ENCODE measurements around the gene CAPN11. TPM values are rescaled to one million over a fixed set of nuclear protein-coding genes. Genes with fewer than 3 reads are reported as not detected.
"Not testable (repeated sequence)": the region's sequence is repeated elsewhere in the genome, so short reads cannot be mapped to it uniquely, and the experiment has no call there.

Gene CAPN11
- total RNA-seq, 1 donor from 2014 or later = 2.3 TPM

DNA sequence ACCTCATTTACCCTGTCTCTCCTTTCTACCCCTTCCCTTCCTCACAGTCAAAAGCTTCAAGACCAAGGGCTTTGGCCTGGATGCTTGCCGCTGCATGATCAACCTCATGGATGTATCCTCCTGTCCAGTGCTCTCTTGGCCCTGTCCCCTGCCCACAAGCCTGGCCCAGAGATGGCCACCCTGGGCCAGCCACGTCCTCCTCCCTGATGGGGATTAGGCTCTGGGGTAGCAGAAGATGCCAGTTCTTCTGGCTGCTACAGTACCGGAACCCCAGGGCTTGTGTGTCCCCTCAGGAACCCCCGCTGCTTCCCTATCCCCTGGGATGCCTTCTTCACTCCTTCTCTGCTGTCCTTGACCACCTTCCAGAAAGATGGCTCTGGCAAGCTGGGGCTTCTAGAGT, 22.3 kb downstream of the CAPN11 start:
- Mint-ChIP-seq H3K27ac (ENCODE audit: unreplicated experiment) (no peak overlapping the region), H3K4me1 (ENCODE audit: unreplicated experiment) (peaks cover 60% of the 10 kb centered on the region), H3K36me3 (ENCODE audit: low read depth, unreplicated experiment) (no peaks in the 10 kb centered on the region), H3K27me3 (ENCODE audit: unreplicated experiment) (peaks cover 5% of the 10 kb centered on the region), H3K4me3 (ENCODE audit: unreplicated experiment) (no peak overlapping the region), H3K9me3 (ENCODE audit: unreplicated experiment) (no peaks in the 10 kb centered on the region)
- TF ChIP-seq, protein P1, sequence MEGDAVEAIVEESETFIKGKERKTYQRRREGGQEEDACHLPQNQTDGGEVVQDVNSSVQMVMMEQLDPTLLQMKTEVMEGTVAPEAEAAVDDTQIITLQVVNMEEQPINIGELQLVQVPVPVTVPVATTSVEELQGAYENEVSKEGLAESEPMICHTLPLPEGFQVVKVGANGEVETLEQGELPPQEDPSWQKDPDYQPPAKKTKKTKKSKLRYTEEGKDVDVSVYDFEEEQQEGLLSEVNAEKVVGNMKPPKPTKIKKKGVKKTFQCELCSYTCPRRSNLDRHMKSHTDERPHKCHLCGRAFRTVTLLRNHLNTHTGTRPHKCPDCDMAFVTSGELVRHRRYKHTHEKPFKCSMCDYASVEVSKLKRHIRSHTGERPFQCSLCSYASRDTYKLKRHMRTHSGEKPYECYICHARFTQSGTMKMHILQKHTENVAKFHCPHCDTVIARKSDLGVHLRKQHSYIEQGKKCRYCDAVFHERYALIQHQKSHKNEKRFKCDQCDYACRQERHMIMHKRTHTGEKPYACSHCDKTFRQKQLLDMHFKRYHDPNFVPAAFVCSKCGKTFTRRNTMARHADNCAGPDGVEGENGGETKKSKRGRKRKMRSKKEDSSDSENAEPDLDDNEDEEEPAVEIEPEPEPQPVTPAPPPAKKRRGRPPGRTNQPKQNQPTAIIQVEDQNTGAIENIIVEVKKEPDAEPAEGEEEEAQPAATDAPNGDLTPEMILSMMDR (IDR thresholded peaks at IDR 0.05; ENCODE audit: unreplicated experiment) = no peak
- no peak for DNase-seq (ENCODE audit: low spot score)

DNA sequence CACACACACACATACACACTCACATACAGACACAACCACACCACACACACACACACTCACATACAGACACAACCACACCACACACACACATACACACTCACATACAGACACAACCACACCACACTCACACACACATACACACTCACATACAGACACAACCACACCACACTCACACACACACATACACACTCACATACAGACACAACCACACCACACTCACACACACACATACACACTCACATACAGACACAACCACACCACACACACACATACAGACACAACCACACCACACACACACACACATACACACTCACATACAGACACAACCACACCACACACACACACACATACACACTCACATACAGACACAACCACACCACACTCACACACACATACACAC, 23.2 kb downstream of the CAPN11 start:
- Mint-ChIP-seq H3K4me1 (ENCODE audit: unreplicated experiment) (peaks cover 60% of the 10 kb centered on the region), H3K27me3 (ENCODE audit: unreplicated experiment) (peaks cover 10% of the 10 kb centered on the region)
- not testable (repeated sequence) for H3K36me3 Mint-ChIP-seq (ENCODE audit: low read depth, unreplicated experiment); DNase-seq (ENCODE audit: low spot score); H3K4me3 Mint-ChIP-seq (ENCODE audit: unreplicated experiment); H3K27ac Mint-ChIP-seq (ENCODE audit: unreplicated experiment); H3K9me3 Mint-ChIP-seq (ENCODE audit: unreplicated experiment)

DNA sequence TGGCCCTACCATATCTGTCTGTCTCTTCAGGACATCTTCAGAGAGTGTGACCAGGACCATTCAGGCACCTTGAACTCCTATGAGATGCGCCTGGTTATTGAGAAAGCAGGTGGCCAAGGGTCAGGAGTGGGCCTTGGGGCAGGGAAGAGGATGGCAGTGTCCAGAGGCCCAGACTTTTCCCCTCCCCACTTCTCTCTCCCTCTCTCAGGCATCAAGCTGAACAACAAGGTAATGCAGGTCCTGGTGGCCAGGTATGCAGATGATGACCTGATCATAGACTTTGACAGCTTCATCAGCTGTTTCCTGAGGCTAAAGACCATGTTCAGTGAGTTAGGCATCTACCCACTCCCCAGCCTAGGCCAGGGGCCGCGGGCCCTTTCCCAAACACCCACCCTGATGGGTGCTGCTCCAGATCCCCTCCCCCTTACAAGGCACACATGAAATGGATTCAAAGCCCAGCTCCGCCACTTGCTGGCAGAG, 24.3 kb downstream of the CAPN11 start:
- Mint-ChIP-seq H3K36me3 (ENCODE audit: low read depth, unreplicated experiment) (no peaks in the 10 kb centered on the region), H3K4me1 (ENCODE audit: unreplicated experiment) (peaks cover 49% of the 10 kb centered on the region), H3K9me3 (ENCODE audit: unreplicated experiment) (no peaks in the 10 kb centered on the region), H3K4me3 (ENCODE audit: unreplicated experiment) (no peak overlapping the region), H3K27ac (ENCODE audit: unreplicated experiment) (no peak overlapping the region), H3K27me3 (ENCODE audit: unreplicated experiment) (peaks cover 10% of the 10 kb centered on the region)
- TF ChIP-seq, protein P1 (IDR thresholded peaks at IDR 0.05; ENCODE audit: unreplicated experiment) = no peak
- no peak for DNase-seq (ENCODE audit: low spot score)

DNA sequence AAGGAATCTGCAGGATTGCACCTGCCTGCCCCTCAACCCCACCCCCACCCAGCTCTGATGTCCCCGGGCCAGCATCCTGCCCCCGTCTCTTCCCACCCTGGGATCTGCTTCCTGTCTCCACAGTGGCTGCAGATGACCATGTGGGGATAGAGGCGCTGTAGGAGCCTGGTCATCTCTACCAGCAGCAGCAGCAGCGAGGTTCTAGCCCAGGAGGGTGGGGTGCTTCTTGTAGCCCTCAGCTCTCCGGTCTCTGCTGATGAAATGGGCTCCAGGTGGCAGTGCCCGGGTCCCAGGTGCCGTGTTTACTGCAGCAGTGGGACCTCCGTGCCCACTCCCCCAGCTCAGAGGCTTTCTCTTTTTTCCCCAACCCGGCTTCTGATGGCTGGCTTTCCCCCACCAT, 25.2 kb downstream of the CAPN11 start:
- DNase-seq (ENCODE audit: low spot score) = no peak
- peaks cover 45% of the 10 kb centered on the region for H3K4me1 Mint-ChIP-seq (ENCODE audit: unreplicated experiment)
- no peak overlapping the region for H3K27ac Mint-ChIP-seq (ENCODE audit: unreplicated experiment)
- H3K4me3 Mint-ChIP-seq (ENCODE audit: unreplicated experiment) = no peak overlapping the region
- H3K36me3 Mint-ChIP-seq (ENCODE audit: low read depth, unreplicated experiment) = no peaks in the 10 kb centered on the region
- H3K9me3 Mint-ChIP-seq (ENCODE audit: unreplicated experiment) = no peaks in the 10 kb centered on the region
- peaks cover 10% of the 10 kb centered on the region for H3K27me3 Mint-ChIP-seq (ENCODE audit: unreplicated experiment)
- TF ChIP-seq, protein P1 (IDR thresholded peaks at IDR 0.05; ENCODE audit: unreplicated experiment) = no peak

DNA sequence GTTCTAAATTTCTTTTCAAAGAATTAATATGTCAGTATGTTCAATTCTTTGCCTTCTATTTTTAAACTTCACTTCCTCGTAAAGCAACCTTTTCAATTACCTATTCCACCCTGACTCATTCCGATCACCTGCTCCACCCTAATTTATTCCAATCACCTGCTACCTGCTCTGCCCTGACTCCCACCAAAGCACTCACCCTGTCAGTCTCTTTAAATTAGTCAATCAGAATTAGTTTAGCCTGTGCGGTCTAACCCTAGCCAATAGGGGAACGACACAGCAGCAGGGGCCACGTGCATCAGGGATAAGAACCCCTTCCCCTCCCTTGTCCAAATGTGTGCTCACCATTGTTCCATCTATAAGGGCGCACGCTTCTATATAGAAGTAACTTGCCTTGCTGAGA, 26.7 kb downstream of the CAPN11 start:
- H3K9me3 Mint-ChIP-seq (ENCODE audit: unreplicated experiment); H3K27me3 Mint-ChIP-seq (ENCODE audit: unreplicated experiment); H3K4me3 Mint-ChIP-seq (ENCODE audit: unreplicated experiment); H3K36me3 Mint-ChIP-seq (ENCODE audit: low read depth, unreplicated experiment); DNase-seq (ENCODE audit: low spot score): not testable (repeated sequence)
- Mint-ChIP-seq H3K27ac (ENCODE audit: unreplicated experiment) (peak overlapping the region; percentile 12), H3K4me1 (ENCODE audit: unreplicated experiment) (peaks cover 37% of the 10 kb centered on the region)

DNA sequence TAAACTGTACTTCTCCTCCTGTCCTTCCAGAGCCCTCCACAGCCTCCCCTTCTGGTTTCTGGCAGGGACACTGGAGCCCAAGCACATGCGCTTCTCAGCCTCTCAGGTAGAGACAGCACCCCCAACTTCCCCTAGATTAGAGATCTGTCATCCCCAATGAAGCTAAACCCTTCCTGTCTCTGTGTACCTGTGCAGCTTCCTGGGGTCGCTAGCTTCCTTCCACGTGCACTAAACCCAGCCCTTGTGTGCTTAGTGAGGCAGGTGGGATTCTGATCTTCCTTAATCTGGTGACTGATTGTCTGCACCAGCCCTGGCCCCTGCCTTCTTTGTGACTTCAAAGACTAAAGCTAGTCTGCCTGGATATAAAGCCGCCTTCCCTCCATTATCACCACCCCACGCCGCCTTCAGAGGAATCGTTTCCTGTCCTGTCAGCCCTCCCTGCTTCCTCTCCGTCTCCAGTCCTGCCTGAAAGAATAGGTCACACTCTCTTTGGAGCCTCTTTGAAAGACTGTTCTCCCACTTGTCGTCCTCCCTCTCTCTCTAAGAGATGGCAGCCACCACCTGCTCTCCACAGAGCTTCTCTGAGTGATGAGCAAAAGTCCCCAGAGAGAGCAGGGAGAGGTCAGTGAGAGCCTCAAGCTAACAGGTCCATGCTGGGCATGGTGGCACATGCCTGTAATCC, 27.5 kb downstream of the CAPN11 start:
- Mint-ChIP-seq H3K27me3 (ENCODE audit: unreplicated experiment) (peaks cover 7% of the 10 kb centered on the region), H3K27ac (ENCODE audit: unreplicated experiment) (peak overlapping the region; percentile 89), H3K4me3 (ENCODE audit: unreplicated experiment) (peak overlapping the region; percentile 42), H3K4me1 (ENCODE audit: unreplicated experiment) (peaks cover 36% of the 10 kb centered on the region), H3K36me3 (ENCODE audit: low read depth, unreplicated experiment) (no peaks in the 10 kb centered on the region), H3K9me3 (ENCODE audit: unreplicated experiment) (no peaks in the 10 kb centered on the region)
- peak; percentile 24 for DNase-seq (ENCODE audit: low spot score)
- TF ChIP-seq, protein P1 (IDR thresholded peaks at IDR 0.05; ENCODE audit: unreplicated experiment) = no peak

All from endothelial cell (in vitro differentiated cells).